Psoas muscle (tissue), 8 donors: ENCODE data around the gene FLRT3. TPM values are rescaled to one million over a fixed set of nuclear protein-coding genes. Genes with fewer than 3 reads are reported as not detected.

Source experiments
- ATAC-seq, 4 donors: fragments of 200-7000 bp; cut with Tn5 transposase; one replicate each; pipeline ENCODE4 v1.9.1; 2020; ENCODE audit warnings: moderate library complexity in 3 of 4, mild to moderate bottlenecking in 2 of 4
- DNase-seq, 2 donors: peaks; one replicate each; pipeline ENCODE4 v3.0.0-alpha.2; 2020
- H3K27ac ChIP-seq: fragments of 200-600 bp; one replicate; pipeline ENCODE4 v1.8.0; 2022
- H3K27me3 ChIP-seq, 3 donors: fragments of 200-600 bp in 1 of 3; one replicate each; pipeline versions ENCODE4 v1.6.1 to v1.8.0; 2013 to 2022; ENCODE audit warnings: low read length in 2 of 3, mild to moderate bottlenecking in 2 of 3, moderate library complexity in 1 of 3; ENCODE audit not compliant: insufficient read depth in 3 of 3
- H3K36me3 ChIP-seq, 2 donors: fragments of 200-600 bp in 1 of 2; one replicate each; pipeline versions ENCODE4 v1.6.1 to v1.8.0; 2013 to 2022; ENCODE audit warnings: low read depth in 1 of 2, mild to moderate bottlenecking in 1 of 2, moderate library complexity in 1 of 2; ENCODE audit not compliant: insufficient read depth in 1 of 2
- H3K4me1 ChIP-seq: fragments of 200-600 bp; one replicate; pipeline ENCODE4 v1.8.0; 2022
- H3K4me3 ChIP-seq: fragments of 200-600 bp; one replicate; pipeline ENCODE4 v1.8.0; 2022; ENCODE audit warnings: mild to moderate bottlenecking
- H3K9me3 ChIP-seq: fragments of 200-600 bp; one replicate; pipeline ENCODE4 v1.8.0; 2022
- WGBS, 3 donors: extraction: QIAGEN DNeasy Blood & Tissue Kit; methylation state at CpG; one replicate each; pipeline versions ENCODE4 v1.1.6 to v1.1.7; 2013; 5-methylcytosine and 5-hydroxymethylcytosine counted together
- intact Hi-C, 2 donors: fragments of 100-400 bp; cut with DNase I; formaldehyde crosslinking; loops; one replicate each; pipeline versions ENCODE4 v1.11.0 to v1.14.2; 2022
- polyA plus RNA-seq, 3 donors: library from polyadenylated mRNA; stranded (reverse); fragments of 200-250 nt; gene quantifications; one replicate each; pipeline ENCODE4 v1.2.3, GENCODE V29; 2013
- total RNA-seq, 4 donors: library from RNA; stranded (reverse); fragmentation: NEBNext Ultra II Directional in 2 of 4; extraction: Animal tissue kit (Norgen Biotek cat#: 25700) in 2 of 4; gene quantifications; one replicate each; pipeline versions ENCODE4 v1.2.1 to v1.2.4, GENCODE V29; 2021 to 2023
- TF ChIP-seq, protein P1 (sequence below): fragments of 200-600 bp; IDR thresholded peaks from one replicate; pipeline ENCODE4 v1.8.0; 2022; ENCODE audit warnings: antibody characterized with exemption
- donor health status: healthy with polysubstance abuse.
- donor health status: DM: no; HTN: no; CAD: no; lungs with moderate emphysema.
- donor health status: Bipolar disorder and iron deficiency.
- donor health status: healthy.
- donor health status: DM: yes; HTN: yes; CAD: no.
- donor health status: DM: no; HTN: no; CAD: no.
- donor health status: DM: no; HTN: no; CAD: no.
- donor health status: DM: yes; HTN: yes; CAD: no.

The FLRT3 gene
- total and polyA plus RNA-seq, 7 donors = 0.31 to 3.1 (median 1.0) TPM

DNA sequence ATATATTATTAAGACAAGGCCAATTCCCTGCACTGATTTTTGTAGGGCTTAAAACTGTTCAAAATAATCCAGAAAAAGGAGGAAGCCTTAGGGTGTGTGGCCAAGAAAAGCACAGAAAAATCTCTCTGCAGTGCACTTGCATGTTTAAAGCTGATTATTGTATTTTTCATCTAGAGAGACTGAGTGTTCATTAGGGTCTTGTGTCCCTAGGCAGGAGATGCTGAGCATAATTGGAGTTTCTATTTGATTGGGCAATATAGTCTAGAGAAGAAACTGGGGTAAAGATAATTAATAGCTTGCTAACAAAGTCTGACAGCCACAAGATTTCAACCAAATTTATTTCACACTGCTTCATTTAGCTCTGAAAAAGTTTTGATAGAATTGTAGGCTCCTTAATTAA lies 2.4 kb downstream of the FLRT3 start:
- no peak for ATAC-seq
- H3K27ac ChIP-seq = no peak overlapping the region
- H3K27me3 ChIP-seq = no peaks in the 10 kb centered on the region
- no peaks in the 10 kb centered on the region for H3K9me3 ChIP-seq
- H3K4me3 ChIP-seq = peak overlapping the region; percentile 64
- no peaks in the 10 kb centered on the region for H3K36me3 ChIP-seq
- no peaks in the 10 kb centered on the region for H3K4me1 ChIP-seq
- DNase-seq = no peak
- TF ChIP-seq, protein P1, sequence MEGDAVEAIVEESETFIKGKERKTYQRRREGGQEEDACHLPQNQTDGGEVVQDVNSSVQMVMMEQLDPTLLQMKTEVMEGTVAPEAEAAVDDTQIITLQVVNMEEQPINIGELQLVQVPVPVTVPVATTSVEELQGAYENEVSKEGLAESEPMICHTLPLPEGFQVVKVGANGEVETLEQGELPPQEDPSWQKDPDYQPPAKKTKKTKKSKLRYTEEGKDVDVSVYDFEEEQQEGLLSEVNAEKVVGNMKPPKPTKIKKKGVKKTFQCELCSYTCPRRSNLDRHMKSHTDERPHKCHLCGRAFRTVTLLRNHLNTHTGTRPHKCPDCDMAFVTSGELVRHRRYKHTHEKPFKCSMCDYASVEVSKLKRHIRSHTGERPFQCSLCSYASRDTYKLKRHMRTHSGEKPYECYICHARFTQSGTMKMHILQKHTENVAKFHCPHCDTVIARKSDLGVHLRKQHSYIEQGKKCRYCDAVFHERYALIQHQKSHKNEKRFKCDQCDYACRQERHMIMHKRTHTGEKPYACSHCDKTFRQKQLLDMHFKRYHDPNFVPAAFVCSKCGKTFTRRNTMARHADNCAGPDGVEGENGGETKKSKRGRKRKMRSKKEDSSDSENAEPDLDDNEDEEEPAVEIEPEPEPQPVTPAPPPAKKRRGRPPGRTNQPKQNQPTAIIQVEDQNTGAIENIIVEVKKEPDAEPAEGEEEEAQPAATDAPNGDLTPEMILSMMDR = no peak
- intact Hi-C loops = loop anchor here in 1 of 2 donors (10.0 kb wide), 1 partner anchor 540 kb away; no protein-coding TSS in a partner anchor

GRCh38 chr20:14334306-14334930 lies 3.0 kb downstream of the FLRT3 start:
- H3K9me3 ChIP-seq = no peaks in the 10 kb centered on the region
- intact Hi-C loops = loop anchor here in 1 of 2 donors (10.0 kb wide), 1 partner anchor 540 kb away; no protein-coding TSS in a partner anchor
- DNase-seq (no peak), ATAC-seq (peak; percentile 29 to 60 (median 50))
- TF ChIP-seq, protein P1 = peak; percentile 41
- no peaks in the 10 kb centered on the region for H3K36me3 ChIP-seq
- H3K27ac ChIP-seq = no peak overlapping the region
- 13 to 31% (median 16%) methylated on average over 3 of the region's 3 CpGs for WGBS, 3 donors
- H3K4me3 ChIP-seq = peak overlapping the region; percentile 64
- no peaks in the 10 kb centered on the region for H3K4me1 ChIP-seq
- no peaks in the 10 kb centered on the region for H3K27me3 ChIP-seq

DNA sequence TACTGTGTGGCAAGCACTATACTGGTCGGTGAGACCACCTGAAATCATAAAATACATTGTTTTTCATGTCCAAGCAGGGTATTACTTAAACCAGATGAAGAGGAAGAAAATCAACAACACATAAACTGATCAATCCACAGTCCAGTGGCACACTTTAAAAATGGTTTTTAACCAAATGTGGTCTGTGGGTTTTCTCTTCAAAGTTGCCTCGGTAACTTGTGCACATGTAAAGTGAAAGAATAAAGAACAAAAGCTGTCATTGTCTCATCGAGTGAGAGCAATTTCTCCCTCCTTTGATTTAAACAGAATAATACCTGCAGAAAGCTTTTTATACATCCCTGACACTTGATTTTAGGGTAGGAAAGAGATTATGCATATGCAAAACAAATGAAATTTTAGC lies 3.7 kb downstream of the FLRT3 start:
- intact Hi-C loops = loop anchor here in 1 of 2 donors (10.0 kb wide), 1 partner anchor 541 kb away; no protein-coding TSS in a partner anchor
- no peaks in the 10 kb centered on the region for H3K4me1 ChIP-seq
- ATAC-seq = no peak
- DNase-seq = no peak
- H3K9me3 ChIP-seq = no peaks in the 10 kb centered on the region
- H3K4me3 ChIP-seq = peak overlapping the region; percentile 64
- no peak overlapping the region for H3K27ac ChIP-seq
- no peaks in the 10 kb centered on the region for H3K27me3 ChIP-seq
- no peaks in the 10 kb centered on the region for H3K36me3 ChIP-seq
- 34 to 55% (median 38%) methylated on average over 3 of the region's 3 CpGs for WGBS, 3 donors
- TF ChIP-seq, protein P1 = no peak

GRCh38 chr20:14332866-14333265 lies 4.5 kb downstream of the FLRT3 start:
- 62 to 95% (median 79%) methylated on average over 2 of the region's 2 CpGs for WGBS, 3 donors
- Histone ChIP-seq H3K36me3 (no peaks in the 10 kb centered on the region), H3K27ac (no peak overlapping the region), H3K4me1 (no peaks in the 10 kb centered on the region), H3K27me3 (no peaks in the 10 kb centered on the region), H3K4me3 (peak overlapping the region; percentile 64), H3K9me3 (no peaks in the 10 kb centered on the region)
- DNase-seq = no peak
- intact Hi-C loops = loop anchor here in 1 of 2 donors (10.0 kb wide), 1 partner anchor 542 kb away; no protein-coding TSS in a partner anchor
- TF ChIP-seq, protein P1 = no peak
- no peak for ATAC-seq
